ENCODE results near the gene WNT9B. TPM values are rescaled to one million over a fixed set of nuclear protein-coding genes. Genes with fewer than 3 reads are reported as not detected.

The WNT9B gene
- total RNA-seq, 1 experiment from 2014 or later: not detected

DNA sequence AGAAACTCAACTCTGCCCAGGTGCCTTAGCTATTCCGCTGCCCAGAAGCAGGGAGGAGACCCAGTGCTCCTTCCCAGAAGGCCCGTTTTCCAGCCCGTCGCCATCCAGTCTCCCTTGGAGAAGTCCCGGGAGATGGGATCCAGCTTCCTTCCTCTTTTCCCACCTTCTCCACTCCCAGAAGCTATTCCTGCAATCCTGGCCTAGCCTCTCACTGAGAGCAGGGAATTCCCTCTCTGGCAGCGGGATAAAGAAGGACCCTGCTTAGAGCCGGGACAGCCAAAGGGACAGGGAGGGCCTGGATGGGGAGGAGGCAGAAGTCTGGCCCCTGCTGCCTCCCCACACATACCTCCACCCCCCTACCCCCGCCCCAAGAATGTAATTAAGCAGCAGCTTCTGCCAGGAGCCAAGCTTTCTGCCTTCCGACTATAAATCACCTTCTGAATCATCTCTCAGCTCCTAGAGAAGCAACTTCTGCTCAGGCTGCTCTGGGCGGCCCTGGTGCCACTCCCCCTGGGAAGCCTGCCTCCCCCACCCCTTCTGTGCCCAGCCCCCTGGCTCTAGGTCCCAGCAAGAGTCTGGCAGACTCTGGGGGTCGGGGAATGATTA is 39.3 kb upstream of the WNT9B start:
- peaks cover 2% of the 10 kb centered on the region for H3K27me3 Mint-ChIP-seq (ENCODE audit: insufficient read depth, unreplicated experiment)
- BruUV-seq (replicated peaks): no TSS peak
- DNase-seq: no peak
- CTCF ChIA-PET: interaction anchor here (0.5 to 1.2 kb wide), 4 partner anchors 16 to 65 kb away, joined by 3 to 5 read pairs (median 3); partner anchors contain the start of gene WNT9B
- H3K9me3 Mint-ChIP-seq (ENCODE audit: unreplicated experiment): no peaks in the 10 kb centered on the region
- Histone ChIP-seq H3K9me3 (no peaks in the 10 kb centered on the region), H3K27me3 (replicated peaks; ENCODE audit: control insufficient read depth, insufficient read depth, low read length) (no peaks in the 10 kb centered on the region), H3K36me3 (ENCODE audit: control insufficient read depth, insufficient read depth, low read length) (no peaks in the 10 kb centered on the region; the same call in 1 of the 2 replicates), H3K4me1 (peaks cover 23% of the 10 kb centered on the region; the same call in 1 of the 2 replicates), H3K4me3 (ENCODE audit: low read depth, low read length) (no peak overlapping the region)
- H3K36me3 Mint-ChIP-seq (ENCODE audit: insufficient read depth, unreplicated experiment): no peaks in the 10 kb centered on the region
- no peaks in the 10 kb centered on the region for H3K4me1 Mint-ChIP-seq (ENCODE audit: low read depth, unreplicated experiment)
- POLR2A ChIA-PET: no interaction called here
- H3K4me3 Mint-ChIP-seq (ENCODE audit: unreplicated experiment): no peak overlapping the region
- TF ChIP-seq, protein P1, sequence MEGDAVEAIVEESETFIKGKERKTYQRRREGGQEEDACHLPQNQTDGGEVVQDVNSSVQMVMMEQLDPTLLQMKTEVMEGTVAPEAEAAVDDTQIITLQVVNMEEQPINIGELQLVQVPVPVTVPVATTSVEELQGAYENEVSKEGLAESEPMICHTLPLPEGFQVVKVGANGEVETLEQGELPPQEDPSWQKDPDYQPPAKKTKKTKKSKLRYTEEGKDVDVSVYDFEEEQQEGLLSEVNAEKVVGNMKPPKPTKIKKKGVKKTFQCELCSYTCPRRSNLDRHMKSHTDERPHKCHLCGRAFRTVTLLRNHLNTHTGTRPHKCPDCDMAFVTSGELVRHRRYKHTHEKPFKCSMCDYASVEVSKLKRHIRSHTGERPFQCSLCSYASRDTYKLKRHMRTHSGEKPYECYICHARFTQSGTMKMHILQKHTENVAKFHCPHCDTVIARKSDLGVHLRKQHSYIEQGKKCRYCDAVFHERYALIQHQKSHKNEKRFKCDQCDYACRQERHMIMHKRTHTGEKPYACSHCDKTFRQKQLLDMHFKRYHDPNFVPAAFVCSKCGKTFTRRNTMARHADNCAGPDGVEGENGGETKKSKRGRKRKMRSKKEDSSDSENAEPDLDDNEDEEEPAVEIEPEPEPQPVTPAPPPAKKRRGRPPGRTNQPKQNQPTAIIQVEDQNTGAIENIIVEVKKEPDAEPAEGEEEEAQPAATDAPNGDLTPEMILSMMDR (IDR thresholded peaks at IDR 0.05; ENCODE audit: insufficient read depth in 1 of 2, low read depth in 1 of 2, low read length in 1 of 2, severe bottlenecking in 1 of 2, unreplicated experiment in 1 of 2): no peak
- intact Hi-C loops (cut with micrococcal nuclease; ENCODE audit: unreplicated experiment): no loop called here
- H3K27ac Mint-ChIP-seq (ENCODE audit: unreplicated experiment): no peak overlapping the region

DNA sequence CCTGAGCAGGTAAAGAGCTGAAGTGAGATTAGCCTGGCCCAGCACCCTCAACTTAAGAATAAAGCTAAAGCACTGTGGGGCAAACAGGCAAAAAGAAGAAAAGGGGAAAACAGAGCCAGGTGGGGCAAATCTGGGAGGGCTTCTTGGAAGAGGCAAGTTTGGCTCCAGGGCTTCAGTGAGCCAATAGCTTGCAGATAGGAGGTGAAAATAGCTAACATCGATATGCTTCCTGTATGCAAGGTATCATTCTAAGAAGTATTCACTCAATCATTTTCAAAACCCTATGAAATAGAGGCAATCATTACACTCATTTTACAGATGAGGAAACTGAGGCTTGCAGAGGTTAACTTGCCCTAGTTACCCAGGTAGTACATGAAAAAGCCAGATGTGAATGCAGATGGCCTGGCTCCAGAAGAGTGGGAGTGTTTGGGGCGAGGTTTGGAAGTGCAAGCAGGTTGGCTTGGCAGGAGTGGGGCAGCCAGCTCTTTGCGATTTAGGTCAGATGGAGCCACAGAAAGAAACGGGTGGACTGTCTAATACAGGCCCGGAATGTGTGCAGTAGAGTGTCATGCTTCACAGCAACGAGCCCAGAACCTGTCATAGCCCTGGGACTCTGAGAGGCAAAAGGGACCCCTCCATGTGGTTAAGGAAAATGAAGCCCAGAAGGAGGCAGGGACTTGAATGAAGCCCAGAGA is 38.6 kb upstream of the WNT9B start:
- CTCF ChIA-PET: interaction anchor here (0.6 to 1.2 kb wide), 3 partner anchors 16 to 64 kb away, joined by 3 to 5 read pairs (median 3); partner anchors contain the start of gene WNT9B

DNA sequence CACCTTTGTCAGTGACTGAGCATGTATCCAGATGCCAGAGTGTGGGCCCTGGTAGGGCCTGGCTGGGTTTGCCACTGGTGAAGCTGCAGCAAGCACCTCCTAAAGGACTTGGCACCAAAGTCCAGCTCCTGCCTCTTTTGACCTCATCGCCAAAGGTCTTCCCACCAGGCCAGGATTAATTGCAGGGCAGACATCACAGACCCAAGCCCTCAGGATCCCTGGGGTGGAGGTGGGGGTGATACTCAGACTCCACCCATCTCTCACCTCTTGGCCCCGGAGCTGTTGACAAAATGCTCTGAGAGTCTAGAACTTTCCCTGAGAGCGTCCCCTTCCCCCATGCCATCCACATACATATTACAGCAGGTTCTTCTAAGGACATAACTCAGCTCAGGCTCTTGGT is 37.5 kb upstream of the WNT9B start:
- intact Hi-C loops (cut with micrococcal nuclease; ENCODE audit: unreplicated experiment): no loop called here
- no peaks in the 10 kb centered on the region for H3K27me3 ChIP-seq (replicated peaks; ENCODE audit: control insufficient read depth, insufficient read depth, low read length)
- no peaks in the 10 kb centered on the region for H3K36me3 Mint-ChIP-seq (ENCODE audit: insufficient read depth, unreplicated experiment)
- H3K4me3 ChIP-seq (ENCODE audit: low read depth, low read length): no peak overlapping the region
- no peaks in the 10 kb centered on the region for H3K9me3 Mint-ChIP-seq (ENCODE audit: unreplicated experiment)
- TF ChIP-seq, protein P1 (IDR thresholded peaks at IDR 0.05; ENCODE audit: insufficient read depth in 1 of 2, low read depth in 1 of 2, low read length in 1 of 2, severe bottlenecking in 1 of 2, unreplicated experiment in 1 of 2): no peak
- H3K4me1 ChIP-seq: peaks cover 26% of the 10 kb centered on the region
- POLR2A ChIA-PET: no interaction called here
- H3K9me3 ChIP-seq: no peaks in the 10 kb centered on the region
- no peak overlapping the region for H3K4me3 Mint-ChIP-seq (ENCODE audit: unreplicated experiment)
- H3K36me3 ChIP-seq (ENCODE audit: control insufficient read depth, insufficient read depth, low read length): no peaks in the 10 kb centered on the region; the same call in 1 of the 2 replicates
- peaks cover 3% of the 10 kb centered on the region for H3K27me3 Mint-ChIP-seq (ENCODE audit: insufficient read depth, unreplicated experiment)
- no TSS peak for BruUV-seq (replicated peaks)
- H3K4me1 Mint-ChIP-seq (ENCODE audit: low read depth, unreplicated experiment): no peaks in the 10 kb centered on the region
- H3K27ac Mint-ChIP-seq (ENCODE audit: unreplicated experiment): no peak overlapping the region
- no peak for DNase-seq
- CTCF ChIA-PET: no interaction called here

More for the DNA sequence above, 38.6 kb upstream of the WNT9B start:
- H3K27me3 ChIP-seq (replicated peaks; ENCODE audit: control insufficient read depth, insufficient read depth, low read length): no peaks in the 10 kb centered on the region
- DNase-seq: no peak
- intact Hi-C loops (cut with micrococcal nuclease; ENCODE audit: unreplicated experiment): no loop called here
- no peak overlapping the region for H3K27ac Mint-ChIP-seq (ENCODE audit: unreplicated experiment)
- no peaks in the 10 kb centered on the region; the same call in 1 of the 2 replicates for H3K36me3 ChIP-seq (ENCODE audit: control insufficient read depth, insufficient read depth, low read length)
- TF ChIP-seq, protein P1 (IDR thresholded peaks at IDR 0.05; ENCODE audit: insufficient read depth in 1 of 2, low read depth in 1 of 2, low read length in 1 of 2, severe bottlenecking in 1 of 2, unreplicated experiment in 1 of 2): no peak
- BruUV-seq (replicated peaks): no TSS peak
- H3K4me3 Mint-ChIP-seq (ENCODE audit: unreplicated experiment): no peak overlapping the region
- H3K9me3 ChIP-seq: no peaks in the 10 kb centered on the region
- H3K36me3 Mint-ChIP-seq (ENCODE audit: insufficient read depth, unreplicated experiment): no peaks in the 10 kb centered on the region
- peaks cover 3% of the 10 kb centered on the region for H3K27me3 Mint-ChIP-seq (ENCODE audit: insufficient read depth, unreplicated experiment)
- no peak overlapping the region for H3K4me3 ChIP-seq (ENCODE audit: low read depth, low read length)
- H3K9me3 Mint-ChIP-seq (ENCODE audit: unreplicated experiment): no peaks in the 10 kb centered on the region
- no peaks in the 10 kb centered on the region for H3K4me1 Mint-ChIP-seq (ENCODE audit: low read depth, unreplicated experiment)
- peaks cover 23% of the 10 kb centered on the region; the same call in 1 of the 2 replicates for H3K4me1 ChIP-seq
- POLR2A ChIA-PET: no interaction called here

All from Caco-2 (cell line).